Coronary artery (tissue), 2 donors: ENCODE data around the gene SLC12A7.

Experiments used
- DNase-seq: peaks from one replicate; pipeline ENCODE4 v3.0.0-alpha.2; 2017; ENCODE audit warnings: low spot score
- H3K27ac ChIP-seq, 2 donors: fragments of 200-600 bp; sonication (generic); one replicate each; pipeline ENCODE4 v1.5.1; 2016 to 2019
- H3K4me3 ChIP-seq: fragments of 200-600 bp; sonication (generic); 2 replicates; pipeline ENCODE4 v1.5.1; 2016; ENCODE audit warnings: mild to moderate bottlenecking, moderate library complexity
- CTCF ChIP-seq: fragments of 200-600 bp; sonication (generic); IDR thresholded peaks from one replicate; pipeline ENCODE4 v1.5.1; 2019; ENCODE audit warnings: antibody characterized with exemption

The SLC12A7 gene

GRCh38 chr5:1134478-1134877 is 22.6 kb upstream of the SLC12A7 start:
- Histone ChIP-seq H3K27ac (no peak overlapping the region), H3K4me3 (no peak overlapping the region)
- TF ChIP-seq CTCF: no peak
- no peak for DNase-seq

GRCh38 chr5:1133510-1134201 is 21.8 kb upstream of the SLC12A7 start:
- DNase-seq: no peak
- TF ChIP-seq CTCF: no peak
- Histone ChIP-seq H3K27ac (peak overlapping the region in 1 of 2 donors; percentile 10), H3K4me3 (no peak overlapping the region)

- DNase-seq: no peak
- TF ChIP-seq CTCF: no peak
- Histone ChIP-seq H3K27ac (peak overlapping the region in 1 of 2 donors; percentile 10), H3K4me3 (no peak overlapping the region)
Observed at GRCh38 chr5:1133108-1133507, 21.2 kb upstream of the SLC12A7 start.

- H3K4me3 ChIP-seq: no peak overlapping the region
- no peak overlapping the region for H3K27ac ChIP-seq
- no peak for TF ChIP-seq CTCF
- DNase-seq: no peak
Observed at GRCh38 chr5:1132570-1132969, 20.7 kb upstream of the SLC12A7 start.

- H3K4me3 ChIP-seq: no peak overlapping the region
- no peak for TF ChIP-seq CTCF
- no peak for DNase-seq
- no peak overlapping the region for H3K27ac ChIP-seq
Observed at GRCh38 chr5:1131726-1132125, 19.9 kb upstream of the SLC12A7 start.

DNA sequence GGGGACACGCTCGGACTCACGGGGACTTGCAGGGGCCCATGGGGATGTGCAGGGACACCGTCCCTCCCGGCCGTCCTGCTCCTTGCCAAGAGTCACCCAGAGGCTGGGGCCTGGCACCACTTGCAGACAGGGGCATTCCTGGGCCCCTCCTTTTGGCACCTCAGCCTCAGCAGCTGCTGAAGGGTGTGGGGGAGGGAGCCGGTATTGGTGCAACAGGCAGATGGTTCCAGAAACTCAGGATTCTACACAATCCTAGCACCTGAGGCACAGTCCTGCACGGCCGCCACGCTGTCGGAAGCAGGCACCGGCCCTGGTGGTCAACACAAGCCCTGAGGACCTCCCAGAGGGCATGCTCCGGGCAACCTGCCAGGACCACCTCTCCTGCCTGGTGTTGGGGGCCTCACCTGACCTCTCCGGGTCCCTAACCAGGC is 19.3 kb upstream of the SLC12A7 start:
- Histone ChIP-seq H3K4me3 (no peak overlapping the region), H3K27ac (no peak overlapping the region)
- no peak for DNase-seq
- no peak for TF ChIP-seq CTCF

DNA sequence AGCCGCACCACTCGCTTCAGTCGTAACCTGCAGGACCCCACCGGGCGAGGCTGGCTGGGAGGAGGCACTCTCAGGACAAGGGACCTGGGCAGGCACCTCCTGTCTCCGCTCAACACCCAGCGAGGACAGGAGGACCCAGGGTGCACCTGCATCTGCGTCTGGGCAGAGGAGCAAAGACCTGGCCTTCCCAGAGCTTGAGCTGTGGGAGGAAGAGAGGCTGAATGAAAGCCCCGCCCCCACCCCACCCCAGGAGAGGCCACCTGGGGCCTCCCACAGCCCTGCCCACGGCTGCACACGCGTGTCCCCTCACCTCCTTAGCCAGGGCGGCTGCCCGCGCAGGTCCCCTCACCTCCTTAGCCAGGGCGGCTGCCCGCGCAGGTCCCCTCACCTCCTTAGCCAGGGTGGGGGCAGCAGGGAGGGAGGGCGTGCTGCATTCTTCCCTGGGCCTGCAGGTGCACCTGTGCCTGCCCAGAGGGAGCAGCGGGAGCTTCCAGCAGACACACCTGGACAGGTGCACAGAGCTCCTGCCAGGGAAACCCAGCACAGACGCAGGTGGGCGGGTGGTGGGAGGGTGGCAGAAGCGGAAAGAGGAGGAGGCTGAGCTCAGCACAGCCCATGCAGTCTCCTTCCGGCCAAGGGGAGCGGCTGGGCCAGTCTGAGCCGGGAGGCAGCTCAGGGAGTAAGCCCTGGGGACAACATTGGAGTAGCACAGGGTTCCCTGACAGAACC is 18.5 kb upstream of the SLC12A7 start:
- Histone ChIP-seq H3K4me3 (no peak overlapping the region), H3K27ac (no peak overlapping the region)
- TF ChIP-seq CTCF: no peak
- no peak for DNase-seq
